Activated naive CD8-positive, alpha-beta T cell treated with anti-CD3 and anti-CD28 coated beads for 36 hours (primary cell): ENCODE data around the gene JOSD1. TPM values are rescaled to one million over a fixed set of nuclear protein-coding genes. Genes with fewer than 3 reads are reported as not detected.

ENCODE experiments used
- DNase-seq: peaks from one replicate; pipeline ENCODE4 v3.0.0; 2021
- H3K27ac Mint-ChIP-seq: one replicate; pipeline ENCODE4 v1.8.0; 2022; ENCODE audit warnings: mild to moderate bottlenecking, moderate library complexity, mixed read lengths
- H3K27me3 Mint-ChIP-seq: one replicate; pipeline ENCODE4 v1.8.0; 2022; ENCODE audit warnings: mild to moderate bottlenecking, mixed read lengths
- H3K36me3 Mint-ChIP-seq: one replicate; pipeline ENCODE4 v1.8.0; 2021; ENCODE audit warnings: mild to moderate bottlenecking, mixed read lengths
- H3K4me1 Mint-ChIP-seq: one replicate; pipeline ENCODE4 v1.8.0; 2021; ENCODE audit warnings: mixed read lengths
- H3K4me3 Mint-ChIP-seq: one replicate; pipeline ENCODE4 v1.8.0; 2022; ENCODE audit warnings: mild to moderate bottlenecking, moderate library complexity, mixed read lengths
- H3K9me3 Mint-ChIP-seq: one replicate; pipeline ENCODE4 v1.8.0; 2022; ENCODE audit warnings: mixed read lengths
- total RNA-seq, 2 experiments: library from RNA; stranded (reverse); gene quantifications; one replicate each; pipeline ENCODE4 v1.2.3, GENCODE V29; 2021

The JOSD1 gene
- total RNA-seq, 2 experiments from 2014 or later = 79.4 to 83.7 TPM

GRCh38 chr22:38725900-38726655 is 25.3 kb upstream of the JOSD1 start:
- H3K36me3 Mint-ChIP-seq = peaks cover 33% of the 10 kb centered on the region
- no peak overlapping the region for H3K4me3 Mint-ChIP-seq
- peaks cover 10% of the 10 kb centered on the region for H3K4me1 Mint-ChIP-seq
- H3K27ac Mint-ChIP-seq = peak overlapping the region; percentile 3
- H3K27me3 Mint-ChIP-seq = no peaks in the 10 kb centered on the region
- H3K9me3 Mint-ChIP-seq = no peaks in the 10 kb centered on the region
- no peak for DNase-seq

DNA sequence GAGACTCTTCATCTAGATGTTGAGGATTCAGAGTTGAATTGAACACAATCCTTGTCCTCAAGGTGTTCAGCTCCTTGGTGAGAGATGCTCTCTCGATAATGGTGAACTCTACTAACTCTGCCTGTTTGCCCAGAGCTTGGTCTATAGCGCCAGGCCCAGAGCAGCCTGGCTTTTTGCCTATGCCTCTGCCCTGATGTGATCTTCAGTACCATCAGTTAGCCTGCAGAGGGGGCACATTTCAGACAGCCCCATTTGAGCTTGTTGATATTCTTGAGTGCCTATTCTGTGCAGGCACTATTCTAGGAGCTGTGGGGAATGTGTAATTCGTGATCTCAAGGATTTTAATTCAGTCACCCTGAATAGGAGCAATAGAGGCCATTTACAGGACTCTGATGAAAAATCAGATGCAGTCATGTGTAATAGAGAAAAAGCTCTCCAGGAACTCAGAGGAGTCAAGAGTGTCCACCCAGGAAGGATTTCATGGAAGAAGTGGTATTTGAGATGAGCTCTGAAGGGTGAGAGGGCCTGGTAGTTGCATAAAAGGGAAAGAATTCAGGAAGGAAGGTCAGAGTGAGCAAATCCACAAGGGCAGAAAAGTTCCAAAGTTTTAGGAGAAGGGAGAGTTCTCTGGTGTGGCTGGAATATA is 24.3 kb upstream of the JOSD1 start:
- no peaks in the 10 kb centered on the region for H3K9me3 Mint-ChIP-seq
- H3K36me3 Mint-ChIP-seq = peaks cover 26% of the 10 kb centered on the region
- H3K27ac Mint-ChIP-seq = no peak overlapping the region
- no peaks in the 10 kb centered on the region for H3K27me3 Mint-ChIP-seq
- no peak for DNase-seq
- H3K4me1 Mint-ChIP-seq = peaks cover 5% of the 10 kb centered on the region
- H3K4me3 Mint-ChIP-seq = no peak overlapping the region

DNA sequence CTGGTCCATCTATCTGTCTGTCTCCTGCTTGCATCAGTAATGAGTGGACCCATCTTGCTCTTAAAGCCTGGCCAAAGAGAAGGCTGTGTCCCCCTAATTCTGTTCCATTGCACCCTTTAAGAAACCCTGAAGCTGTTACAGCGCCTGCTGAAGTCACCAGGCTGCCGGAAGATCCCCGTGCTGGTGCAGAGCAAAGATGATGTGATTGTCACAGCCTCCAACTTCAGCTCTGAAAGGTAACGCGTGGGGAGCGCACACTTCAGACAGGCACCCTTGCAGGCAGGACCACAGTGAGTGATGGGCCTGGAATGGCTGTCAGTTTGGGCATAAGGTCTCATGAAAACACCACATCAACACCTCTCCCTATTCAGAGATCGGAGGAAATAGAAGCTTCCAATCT is 23.4 kb upstream of the JOSD1 start:
- Mint-ChIP-seq H3K27me3 (no peaks in the 10 kb centered on the region), H3K27ac (no peak overlapping the region), H3K36me3 (peaks cover 26% of the 10 kb centered on the region), H3K4me1 (peaks cover 5% of the 10 kb centered on the region), H3K4me3 (no peak overlapping the region), H3K9me3 (no peaks in the 10 kb centered on the region)
- no peak for DNase-seq

- no peak overlapping the region for H3K27ac Mint-ChIP-seq
- H3K36me3 Mint-ChIP-seq = peaks cover 30% of the 10 kb centered on the region
- no peak overlapping the region for H3K4me3 Mint-ChIP-seq
- DNase-seq = no peak
- no peaks in the 10 kb centered on the region for H3K27me3 Mint-ChIP-seq
- H3K4me1 Mint-ChIP-seq = peaks cover 8% of the 10 kb centered on the region
- no peaks in the 10 kb centered on the region for H3K9me3 Mint-ChIP-seq
Measured at GRCh38 chr22:38721551-38721950, 20.8 kb upstream of the JOSD1 start.

DNA sequence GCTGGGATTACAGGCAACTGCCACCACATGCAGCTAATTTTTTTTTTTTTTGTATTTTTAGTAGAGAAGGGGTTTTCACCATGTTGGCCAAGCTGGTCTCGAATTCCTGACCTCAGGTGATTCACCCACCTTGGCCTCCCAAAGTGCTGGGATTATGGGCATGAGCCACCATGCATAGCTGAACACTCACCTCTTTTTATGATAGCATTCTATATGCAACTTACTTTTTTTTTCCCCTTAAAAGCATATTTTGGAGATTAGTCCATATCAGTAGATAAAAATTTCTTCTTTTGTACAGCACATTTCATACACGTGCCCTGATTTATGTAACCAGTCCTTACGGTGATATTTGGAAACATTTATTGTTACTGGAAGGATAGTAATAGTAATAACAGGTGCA is 19.6 kb upstream of the JOSD1 start:
- no peak overlapping the region for H3K27ac Mint-ChIP-seq
- no peaks in the 10 kb centered on the region for H3K27me3 Mint-ChIP-seq
- no peak overlapping the region for H3K4me3 Mint-ChIP-seq
- H3K9me3 Mint-ChIP-seq = no peaks in the 10 kb centered on the region
- H3K4me1 Mint-ChIP-seq = peaks cover 9% of the 10 kb centered on the region
- peaks cover 29% of the 10 kb centered on the region for H3K36me3 Mint-ChIP-seq
- DNase-seq = no peak

- Mint-ChIP-seq H3K36me3 (peaks cover 21% of the 10 kb centered on the region), H3K27me3 (no peaks in the 10 kb centered on the region), H3K9me3 (no peaks in the 10 kb centered on the region), H3K27ac (no peak overlapping the region), H3K4me1 (peaks cover 17% of the 10 kb centered on the region), H3K4me3 (no peak overlapping the region)
- DNase-seq = no peak
Measured at GRCh38 chr22:38719196-38719595, 18.5 kb upstream of the JOSD1 start.

- Mint-ChIP-seq H3K36me3 (peaks cover 22% of the 10 kb centered on the region), H3K9me3 (no peaks in the 10 kb centered on the region), H3K27ac (no peak overlapping the region), H3K27me3 (no peaks in the 10 kb centered on the region), H3K4me1 (peaks cover 23% of the 10 kb centered on the region), H3K4me3 (no peak overlapping the region)
- no peak for DNase-seq
Measured at GRCh38 chr22:38718414-38718813, 17.7 kb upstream of the JOSD1 start.

DNA sequence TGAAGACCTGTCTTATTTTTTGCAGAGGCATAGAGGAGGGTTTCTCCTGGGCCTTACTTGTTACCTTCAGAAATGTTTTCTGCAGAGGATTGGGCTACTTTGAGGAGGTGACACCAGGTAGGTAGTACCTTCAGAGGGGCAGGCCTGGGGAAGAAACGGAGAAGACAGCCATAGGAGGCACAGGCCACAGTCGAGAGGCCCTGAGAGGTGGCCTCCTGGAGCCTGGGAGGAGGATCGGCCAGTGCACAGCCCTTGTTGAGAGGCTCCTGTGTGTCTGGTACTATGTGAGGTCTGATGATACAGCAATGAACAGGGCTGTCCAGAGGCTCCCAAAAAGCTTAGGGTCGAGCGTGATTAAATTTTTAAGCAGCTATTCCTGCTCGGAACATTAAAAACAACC is 16.5 kb upstream of the JOSD1 start:
- Mint-ChIP-seq H3K4me3 (no peak overlapping the region), H3K9me3 (no peaks in the 10 kb centered on the region), H3K36me3 (peaks cover 16% of the 10 kb centered on the region), H3K4me1 (peaks cover 32% of the 10 kb centered on the region), H3K27me3 (no peaks in the 10 kb centered on the region), H3K27ac (peak overlapping the region; percentile 15)
- DNase-seq = no peak

DNA sequence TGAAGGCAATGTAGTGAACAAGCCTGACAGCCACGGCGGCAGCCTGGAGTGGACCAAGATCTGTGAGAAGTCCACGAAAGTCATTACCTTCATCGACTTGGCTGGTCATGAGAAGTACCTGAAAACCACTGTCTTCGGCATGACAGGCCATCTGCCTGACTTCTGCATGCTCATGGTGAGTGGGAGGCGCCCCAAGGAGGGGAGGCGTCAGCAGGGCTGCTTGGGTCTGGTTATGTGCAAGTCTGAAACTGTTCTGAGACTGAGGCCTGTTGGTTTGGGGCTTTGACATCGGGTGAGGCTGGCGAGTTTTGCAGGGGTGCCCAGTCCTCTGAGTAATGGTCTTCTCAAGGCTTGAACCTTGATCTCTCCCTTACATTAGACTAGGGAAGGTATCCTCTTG is 16.1 kb upstream of the JOSD1 start:
- DNase-seq = no peak
- Mint-ChIP-seq H3K36me3 (peaks cover 20% of the 10 kb centered on the region), H3K4me1 (peaks cover 36% of the 10 kb centered on the region), H3K9me3 (no peaks in the 10 kb centered on the region), H3K27me3 (no peaks in the 10 kb centered on the region), H3K27ac (no peak overlapping the region), H3K4me3 (no peak overlapping the region)

DNA sequence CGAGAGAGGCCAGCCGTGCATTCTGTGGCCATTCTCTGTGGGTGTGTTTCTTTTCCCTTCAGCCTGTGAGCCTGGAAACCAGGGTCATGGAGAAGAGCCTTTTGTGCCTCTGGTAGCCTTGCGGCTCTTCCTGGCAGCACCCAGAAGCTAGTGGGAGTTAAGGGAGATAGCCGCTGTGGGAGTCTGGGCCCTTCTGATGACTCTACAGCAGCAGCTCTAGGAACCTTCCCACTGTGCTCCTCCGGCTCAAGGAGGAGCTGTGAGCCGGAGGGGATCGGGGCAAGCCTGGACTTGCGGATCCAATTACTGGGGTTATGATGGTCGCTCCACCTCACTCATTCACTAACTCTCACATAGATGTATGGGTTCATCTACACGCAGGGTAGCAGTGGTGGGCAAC is 15.5 kb upstream of the JOSD1 start:
- H3K4me1 Mint-ChIP-seq = peaks cover 36% of the 10 kb centered on the region
- no peak overlapping the region for H3K27ac Mint-ChIP-seq
- no peak overlapping the region for H3K4me3 Mint-ChIP-seq
- peaks cover 16% of the 10 kb centered on the region for H3K36me3 Mint-ChIP-seq
- no peaks in the 10 kb centered on the region for H3K9me3 Mint-ChIP-seq
- no peaks in the 10 kb centered on the region for H3K27me3 Mint-ChIP-seq
- DNase-seq = no peak

GRCh38 chr22:38715852-38716251 is 15.1 kb upstream of the JOSD1 start:
- Mint-ChIP-seq H3K9me3 (no peaks in the 10 kb centered on the region), H3K36me3 (peaks cover 18% of the 10 kb centered on the region), H3K4me3 (no peak overlapping the region), H3K4me1 (peaks cover 40% of the 10 kb centered on the region), H3K27me3 (no peaks in the 10 kb centered on the region), H3K27ac (no peak overlapping the region)
- DNase-seq = no peak

DNA sequence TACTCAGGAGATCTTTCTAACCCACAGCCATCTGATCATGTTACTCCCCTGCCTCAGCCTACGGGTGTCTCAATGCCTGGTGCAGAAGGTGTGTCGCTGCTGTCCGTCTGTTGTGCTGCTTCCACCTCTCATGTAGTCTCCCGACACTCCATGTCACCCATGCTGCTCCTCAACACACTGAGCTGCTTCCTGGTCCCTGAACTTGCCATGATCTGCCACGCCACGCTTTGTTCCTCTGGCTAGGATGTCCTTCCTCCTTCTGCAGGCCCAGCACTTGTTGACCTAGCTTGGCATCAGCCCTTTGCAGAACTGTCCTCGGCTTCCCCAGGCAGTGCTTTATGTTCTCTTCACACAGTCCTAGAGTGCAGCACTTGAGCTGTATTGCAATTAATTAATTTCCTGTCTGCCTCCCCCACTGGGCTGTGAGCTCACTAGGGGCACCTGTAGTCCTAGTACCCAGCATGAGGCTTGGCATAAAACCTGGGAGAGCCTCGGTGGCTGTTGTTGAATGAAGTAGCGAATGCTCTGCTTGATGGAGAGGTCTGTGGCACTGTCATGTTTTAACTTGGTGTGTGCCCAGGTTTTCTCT is 14.5 kb upstream of the JOSD1 start:
- H3K27ac Mint-ChIP-seq = no peak overlapping the region
- peaks cover 46% of the 10 kb centered on the region for H3K4me1 Mint-ChIP-seq
- H3K27me3 Mint-ChIP-seq = no peaks in the 10 kb centered on the region
- no peak overlapping the region for H3K4me3 Mint-ChIP-seq
- no peak for DNase-seq
- peaks cover 24% of the 10 kb centered on the region for H3K36me3 Mint-ChIP-seq
- H3K9me3 Mint-ChIP-seq = no peaks in the 10 kb centered on the region

DNA sequence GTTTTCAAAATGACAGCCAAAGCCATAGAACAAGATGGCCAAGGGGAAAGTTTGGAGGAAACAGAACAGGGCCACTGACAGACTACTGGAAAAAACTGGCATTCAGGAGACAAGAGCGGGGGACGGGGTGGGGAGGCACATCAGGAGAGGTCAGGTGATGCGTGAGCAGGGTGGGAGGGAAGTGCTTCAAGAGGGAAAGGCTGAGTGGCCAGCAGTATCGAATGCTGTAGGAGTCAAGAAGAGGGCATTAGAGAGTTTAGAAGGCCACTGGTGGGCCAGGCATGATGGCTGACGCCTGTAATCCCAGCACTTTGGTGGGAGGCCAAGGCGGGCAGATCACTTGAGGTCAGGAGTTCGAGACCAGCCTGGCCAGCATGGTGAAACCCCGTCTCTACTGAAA is 13.2 kb upstream of the JOSD1 start:
- H3K27me3 Mint-ChIP-seq = no peaks in the 10 kb centered on the region
- H3K27ac Mint-ChIP-seq = peak overlapping the region; percentile 22
- DNase-seq = no peak
- peaks cover 31% of the 10 kb centered on the region for H3K36me3 Mint-ChIP-seq
- H3K4me1 Mint-ChIP-seq = peaks cover 56% of the 10 kb centered on the region
- no peak overlapping the region for H3K4me3 Mint-ChIP-seq
- H3K9me3 Mint-ChIP-seq = no peaks in the 10 kb centered on the region

DNA sequence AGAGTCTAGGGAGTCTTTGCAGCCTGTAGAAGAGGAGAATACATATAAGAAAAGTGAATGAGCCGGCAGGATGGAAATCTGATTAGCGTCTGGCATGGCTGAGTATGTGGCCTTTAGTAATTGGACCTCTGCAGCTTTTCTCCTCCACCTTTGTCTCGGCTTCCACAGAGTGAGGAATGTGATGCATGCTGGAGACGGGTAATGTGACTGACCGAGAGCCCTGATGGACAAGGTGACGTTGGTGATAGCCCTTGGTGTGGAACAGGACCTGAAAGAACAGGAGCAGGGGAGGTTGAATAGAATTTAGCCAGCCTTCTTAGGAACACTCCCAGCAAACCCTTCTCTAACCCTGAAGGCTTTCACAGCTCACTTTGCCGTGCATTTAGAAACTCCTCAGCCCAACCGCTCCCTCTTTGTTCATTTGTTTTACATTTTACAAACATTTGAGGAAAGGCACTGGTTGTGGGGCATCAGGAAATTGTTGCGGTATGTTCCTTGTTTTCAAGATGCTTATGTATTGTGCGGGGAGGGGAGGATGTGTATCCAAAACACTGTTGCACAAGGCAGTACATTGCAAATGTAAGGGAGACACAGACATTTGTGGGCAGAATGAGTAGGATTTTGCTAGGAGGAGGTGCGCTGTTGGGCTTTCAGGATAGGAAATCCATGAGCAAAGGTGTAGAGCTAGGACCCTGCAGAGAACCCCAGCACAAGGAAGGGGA is 11.9 kb upstream of the JOSD1 start:
- H3K4me1 Mint-ChIP-seq = peaks cover 67% of the 10 kb centered on the region
- no peak overlapping the region for H3K4me3 Mint-ChIP-seq
- no peak overlapping the region for H3K27ac Mint-ChIP-seq
- DNase-seq = no peak
- no peaks in the 10 kb centered on the region for H3K9me3 Mint-ChIP-seq
- no peaks in the 10 kb centered on the region for H3K27me3 Mint-ChIP-seq
- peaks cover 39% of the 10 kb centered on the region for H3K36me3 Mint-ChIP-seq

- H3K36me3 Mint-ChIP-seq = peaks cover 48% of the 10 kb centered on the region
Measured at GRCh38 chr22:38710866-38711265, 10.1 kb upstream of the JOSD1 start.

More at GRCh38 chr22:38710866-38711265, 10.1 kb upstream of the JOSD1 start:
- Mint-ChIP-seq H3K9me3 (no peaks in the 10 kb centered on the region), H3K4me3 (no peak overlapping the region), H3K27ac (no peak overlapping the region), H3K4me1 (peaks cover 74% of the 10 kb centered on the region), H3K27me3 (no peaks in the 10 kb centered on the region)
- DNase-seq = no peak
